IMR-90 (cell line): Measurements from ENCODE around the gene ARL14EP. TPM values are rescaled to one million over a fixed set of nuclear protein-coding genes. Genes with fewer than 3 reads are reported as not detected.

Experiments
- ATAC-seq: fragments of 200-7000 bp; cut with Tn5 transposase; 2 replicates; pipeline ENCODE4 v1.9.1; 2020; ENCODE audit warnings: low read depth, mild to moderate bottlenecking, moderate library complexity
- BruUV-seq: library from RNA; stranded (reverse); fragments of 400-500 nt; replicated peaks from 2 replicates; lab custom pipeline; 2021; lab: Mats Ljungman, UMichigan
- CTCF ChIA-PET: fragments of 300-600 bp; formaldehyde crosslinking; extraction: SDS; loops from one replicate; lab custom pipeline; 2021; ENCODE audit warnings: antibody characterized with exemption; lab: Yijun Ruan, JAX
- POLR2A ChIA-PET: fragments of 300-600 bp; sonication (Branson Sonifier 250); formaldehyde crosslinking; loops from one replicate; lab custom pipeline; 2022; ENCODE audit warnings: antibody characterized with exemption; ENCODE audit not compliant: unreplicated experiment; lab: Charles Lee
- DNase-seq: peaks from one replicate; pipeline ENCODE4 v3.0.0; 2013
- H2AFZ ChIP-seq: replicated peaks from 2 replicates; pipeline ENCODE3; 2013; ENCODE audit warnings: low read length, mild to moderate bottlenecking; ENCODE audit not compliant: poor library complexity
- H2AK5ac ChIP-seq: 2 replicates; pipeline ENCODE4 v1.6.1; 2013; ENCODE audit warnings: low read depth, low read length, inconsistent platforms
- H2AK9ac ChIP-seq: replicated peaks from 2 replicates; pipeline ENCODE3; 2013; ENCODE audit warnings: mild to moderate bottlenecking, low read depth, low read length, moderate library complexity; ENCODE audit not compliant: poor library complexity
- H2BK120ac ChIP-seq: 2 replicates; pipeline ENCODE4 v1.6.1; 2013; ENCODE audit warnings: low read depth, low read length, inconsistent platforms
- H2BK15ac ChIP-seq: 3 replicates; pipeline ENCODE4 v1.6.1; 2013; ENCODE audit warnings: low read depth, low read length, inconsistent platforms
- H2BK20ac ChIP-seq: 2 replicates; pipeline ENCODE4 v1.6.1; 2013; ENCODE audit warnings: low read depth, mild to moderate bottlenecking, inconsistent platforms, low read length, moderate library complexity
- H2BK5ac ChIP-seq: 2 replicates; pipeline ENCODE4 v1.6.1; 2013; ENCODE audit warnings: mild to moderate bottlenecking, low read depth, low read length, inconsistent platforms; ENCODE audit not compliant: poor library complexity, severe bottlenecking
- H3K14ac ChIP-seq: replicated peaks from 2 replicates; pipeline ENCODE4 v1.6.1; 2013; ENCODE audit warnings: low read depth, low read length, inconsistent platforms
- H3K18ac ChIP-seq: 2 replicates; pipeline ENCODE4 v1.6.1; 2013; ENCODE audit warnings: low read depth, low read length, control low read depth
- H3K23ac ChIP-seq: 2 replicates; pipeline ENCODE4 v1.6.1; 2013; ENCODE audit warnings: low read depth, low read length, inconsistent platforms
- H3K27ac ChIP-seq: 2 replicates; pipeline ENCODE4 v1.5.1; 2013; ENCODE audit warnings: mild to moderate bottlenecking, control low read depth, low read length; ENCODE audit not compliant: insufficient read depth
- H3K27me3 ChIP-seq: 2 replicates; pipeline ENCODE4 v1.6.1; 2013; ENCODE audit warnings: low read length; ENCODE audit not compliant: control insufficient read depth, insufficient read depth
- H3K36me3 ChIP-seq: 2 replicates; pipeline ENCODE4 v1.6.1; 2013; ENCODE audit warnings: low read length, mixed read lengths; ENCODE audit not compliant: control insufficient read depth, insufficient read depth
- H3K4ac ChIP-seq: 2 replicates; pipeline ENCODE4 v1.6.1; 2013; ENCODE audit warnings: low read depth, low read length, inconsistent platforms
- H3K4me1 ChIP-seq: 2 replicates; pipeline ENCODE4 v1.6.1; 2013; ENCODE audit warnings: low read length, mixed read lengths; ENCODE audit not compliant: control insufficient read depth, insufficient read depth
- H3K4me2 ChIP-seq: 2 replicates; pipeline ENCODE4 v1.6.1; 2013; ENCODE audit warnings: low read depth, mild to moderate bottlenecking, control low read depth, low read length, moderate library complexity
- H3K4me3 ChIP-seq: 2 replicates; pipeline ENCODE4 v1.5.1; 2013; ENCODE audit warnings: low read depth, mild to moderate bottlenecking, control low read depth, low read length, moderate library complexity; ENCODE audit not compliant: insufficient read depth
- H3K56ac ChIP-seq: 2 replicates; pipeline ENCODE4 v1.6.1; 2013; ENCODE audit warnings: low read length, inconsistent platforms; ENCODE audit not compliant: insufficient read depth; ENCODE audit errors: extremely low read depth
- H3K79me1 ChIP-seq, 2 experiments: 2 replicates each; pipeline ENCODE4 v1.6.1; 2013; ENCODE audit warnings: low read length in 2 of 2, inconsistent platforms in 1 of 2, low read depth in 1 of 2
- H3K9ac ChIP-seq: 2 replicates; pipeline ENCODE4 v1.6.1; 2013; ENCODE audit warnings: low read depth, low read length, control low read depth
- H3K9me1 ChIP-seq: 2 replicates; pipeline ENCODE4 v1.6.1; 2013; ENCODE audit warnings: low read length, inconsistent platforms; ENCODE audit not compliant: insufficient read depth
- H3K9me3 ChIP-seq: 2 replicates; pipeline ENCODE4 v1.6.1; 2013; ENCODE audit warnings: low read length; ENCODE audit not compliant: control insufficient read depth, insufficient read depth
- H4K20me1 ChIP-seq: 2 replicates; pipeline ENCODE4 v1.6.1; 2013; ENCODE audit warnings: low read length, inconsistent platforms; ENCODE audit not compliant: insufficient read depth
- H4K5ac ChIP-seq: 2 replicates; pipeline ENCODE4 v1.6.1; 2013; ENCODE audit warnings: mild to moderate bottlenecking, low read depth, low read length, control low read depth
- H4K8ac ChIP-seq, 2 experiments: 2 replicates each; pipeline ENCODE4 v1.6.1; 2013; ENCODE audit warnings: low read depth in 2 of 2, low read length in 2 of 2, control low read depth in 1 of 2, inconsistent platforms in 1 of 2
- H4K91ac ChIP-seq: 2 replicates; pipeline ENCODE4 v1.6.1; 2013; ENCODE audit warnings: low read depth, low read length, inconsistent platforms; ENCODE audit not compliant: insufficient read depth
- BHLHE40 ChIP-seq: fragments of 150-350 bp; IDR thresholded peaks from 2 replicates; pipeline ENCODE4 v1.6.1; 2016; ENCODE audit warnings: mild to moderate bottlenecking, low read depth, low read length
- CEBPB ChIP-seq: IDR thresholded peaks from 2 replicates; pipeline ENCODE4 v1.6.1; 2012; ENCODE audit warnings: low read depth, low read length, improper control_type of control experiment
- ELK1 ChIP-seq: fragments of 150-350 bp; IDR thresholded peaks from 2 replicates; pipeline ENCODE4 v1.6.1; 2016; ENCODE audit warnings: low read depth, mild to moderate bottlenecking, low read length, moderate library complexity, borderline replicate concordance
- MAFK ChIP-seq: IDR thresholded peaks from 2 replicates; pipeline ENCODE4 v1.6.1; 2012; ENCODE audit warnings: low read depth, low read length, improper control_type of control experiment
- NFE2L2 ChIP-seq: fragments of 150-350 bp; IDR thresholded peaks from 2 replicates; pipeline ENCODE4 v1.6.1; 2016; ENCODE audit warnings: low read depth, mild to moderate bottlenecking, low read length
- POLR2A ChIP-seq: IDR thresholded peaks from 2 replicates; pipeline ENCODE4 v1.6.1; 2012; ENCODE audit warnings: mild to moderate bottlenecking, low read depth, low read length
- RAD21 ChIP-seq: IDR thresholded peaks from 2 replicates; pipeline ENCODE4 v1.6.1; 2012; ENCODE audit warnings: low read length, improper control_type of control experiment
- RCOR1 ChIP-seq: IDR thresholded peaks from 2 replicates; pipeline ENCODE4 v1.6.1; 2012; ENCODE audit warnings: mild to moderate bottlenecking, low read length, improper control_type of control experiment; ENCODE audit not compliant: insufficient replicate concordance
- SMC3 ChIP-seq: fragments of 150-350 bp; IDR thresholded peaks from 2 replicates; pipeline ENCODE4 v1.6.1; 2016; ENCODE audit warnings: low read depth, mild to moderate bottlenecking, antibody characterized with exemption, low read length, moderate library complexity
- WGBS, 2 experiments: methylation state at CpG; one replicate each; pipeline versions ENCODE4 v1.1.5 to v1.1.7; 2013; ENCODE audit warnings: missing lambda C conversion rate in 2 of 2; ENCODE audit not compliant: insufficient read length in 1 of 2; ENCODE audit errors: extremely low coverage in 2 of 2; 5-methylcytosine and 5-hydroxymethylcytosine counted together
- dilution Hi-C: fragments of 300-500 bp; cut with HindIII; formaldehyde crosslinking; loops from one replicate; pipeline ENCODE4 v1.14.3; 2018; ENCODE audit warnings: low sequenced_read_pairs; ENCODE audit not compliant: unreplicated experiment
- in situ Hi-C: fragments of 300-500 bp; cut with MboI; formaldehyde crosslinking; loops from 3 replicates; pipeline ENCODE4 v1.14.3; 2019; ENCODE audit warnings: low sequenced_read_pairs, inconsistent platforms, mixed read lengths
- intact Hi-C: fragments of 100-400 bp; cut with micrococcal nuclease; formaldehyde crosslinking; loops from 2 replicates; pipeline ENCODE4 v1.10.0; 2022
- polyA plus RNA-seq, 3 experiments: library from polyadenylated mRNA; depleted of rRNA; stranded (reverse); fragments of >200 nt; gene quantifications; 2 replicates each; pipeline ENCODE4 v1.2.3, GENCODE V29; 2012; ENCODE audit warnings: low replicate concordance in 1 of 3
- total RNA-seq: library from RNA; depleted of rRNA; stranded (reverse); fragments of >200 nt; gene quantifications from 2 replicates; pipeline ENCODE4 v1.2.3, GENCODE V29; 2012
- TF ChIP-seq, protein P1 (sequence below): conservative IDR thresholded peaks from 2 replicates; pipeline ENCODE4 v1.5.1; 2012; ENCODE audit warnings: mild to moderate bottlenecking, low read depth, low read length, improper control_type of control experiment

ARL14EP gene
- total and polyA plus RNA-seq, 2 of the 4 experiments (the other 2 are of a cell fraction), result 13.8 to 15.7 TPM

DNA sequence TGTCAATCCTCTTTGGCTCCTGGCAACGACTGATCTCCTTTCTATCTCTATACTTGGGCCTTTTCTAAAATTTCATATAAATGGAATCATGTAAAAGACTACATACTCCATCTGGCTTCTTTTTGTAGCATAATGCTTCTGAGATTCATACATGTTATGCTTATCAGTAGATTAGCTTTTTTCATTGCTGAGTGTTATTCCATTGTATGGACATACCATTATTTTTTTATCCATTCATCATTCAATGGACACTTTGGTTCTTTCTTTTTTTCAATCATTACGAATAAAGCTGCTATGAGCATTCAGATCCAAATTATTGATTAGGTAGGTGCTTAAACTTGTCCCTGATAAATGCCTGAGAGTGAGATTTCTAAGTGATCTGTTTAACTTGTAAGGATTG is 11.7 kb upstream of the ARL14EP start:
- Histone ChIP-seq H2BK20ac (no peak overlapping the region), H3K27ac (no peak overlapping the region), H3K9ac (no peak overlapping the region), H3K79me1 (no peaks in the 10 kb centered on the region), H2AK9ac (no peak overlapping the region), H2BK5ac (no peak overlapping the region), H3K14ac (no peak overlapping the region), H2BK120ac (no peak overlapping the region), H2BK15ac (no peak overlapping the region), H4K5ac (no peak overlapping the region), H3K4me1 (no peaks in the 10 kb centered on the region), H3K4ac (no peak overlapping the region), H4K20me1 (no peaks in the 10 kb centered on the region), H3K9me3 (no peaks in the 10 kb centered on the region), H3K56ac (no peak overlapping the region), H3K23ac (no peak overlapping the region), H3K4me2 (no peak overlapping the region), H3K36me3 (no peaks in the 10 kb centered on the region), H4K91ac (no peak overlapping the region), H3K4me3 (no peak overlapping the region), H3K27me3 (no peaks in the 10 kb centered on the region), H2AFZ (no peak overlapping the region), H3K9me1 (no peaks in the 10 kb centered on the region), H2AK5ac (no peak overlapping the region), H4K8ac (no peak overlapping the region), H3K18ac (no peak overlapping the region)
- DNase-seq (no peak), ATAC-seq (no peak)
- no TSS peak for BruUV-seq
- in situ Hi-C loops (no loop called here), dilution Hi-C loops (no loop called here), intact Hi-C loops (loop anchor here (5.0 kb wide), 1 partner anchor 184 kb away; no protein-coding TSS in a partner anchor)
- POLR2A ChIA-PET, result no interaction called here
- CTCF ChIA-PET, result no interaction called here
- TF ChIP-seq, protein P1, sequence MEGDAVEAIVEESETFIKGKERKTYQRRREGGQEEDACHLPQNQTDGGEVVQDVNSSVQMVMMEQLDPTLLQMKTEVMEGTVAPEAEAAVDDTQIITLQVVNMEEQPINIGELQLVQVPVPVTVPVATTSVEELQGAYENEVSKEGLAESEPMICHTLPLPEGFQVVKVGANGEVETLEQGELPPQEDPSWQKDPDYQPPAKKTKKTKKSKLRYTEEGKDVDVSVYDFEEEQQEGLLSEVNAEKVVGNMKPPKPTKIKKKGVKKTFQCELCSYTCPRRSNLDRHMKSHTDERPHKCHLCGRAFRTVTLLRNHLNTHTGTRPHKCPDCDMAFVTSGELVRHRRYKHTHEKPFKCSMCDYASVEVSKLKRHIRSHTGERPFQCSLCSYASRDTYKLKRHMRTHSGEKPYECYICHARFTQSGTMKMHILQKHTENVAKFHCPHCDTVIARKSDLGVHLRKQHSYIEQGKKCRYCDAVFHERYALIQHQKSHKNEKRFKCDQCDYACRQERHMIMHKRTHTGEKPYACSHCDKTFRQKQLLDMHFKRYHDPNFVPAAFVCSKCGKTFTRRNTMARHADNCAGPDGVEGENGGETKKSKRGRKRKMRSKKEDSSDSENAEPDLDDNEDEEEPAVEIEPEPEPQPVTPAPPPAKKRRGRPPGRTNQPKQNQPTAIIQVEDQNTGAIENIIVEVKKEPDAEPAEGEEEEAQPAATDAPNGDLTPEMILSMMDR, result no peak
- no peak for TF ChIP-seq CEBPB
- no peak for TF ChIP-seq ELK1
- no peak for TF ChIP-seq SMC3
- no peak for TF ChIP-seq NFE2L2
- no peak for TF ChIP-seq POLR2A
- TF ChIP-seq RCOR1, result no peak
- no peak for TF ChIP-seq BHLHE40
- TF ChIP-seq RAD21, result no peak
- TF ChIP-seq MAFK, result no peak
- WGBS, 2 experiments, result no CpG with 5 or more reads among the region's 2 CpGs
